PC-9 (cell line): ENCODE results near the gene CROT.

ENCODE experiments used
- CTCF ChIP-seq: fragments of 200-600 bp; sonication (generic); conservative IDR thresholded peaks from 2 replicates; pipeline ENCODE4 v1.6.1; 2017; ENCODE audit warnings: mixed run types, antibody characterized with exemption, mild to moderate bottlenecking, moderate library complexity
- EZH2 ChIP-seq: fragments of 200-600 bp; sonication (generic); IDR thresholded peaks from 2 replicates; pipeline ENCODE4 v1.8.0; 2017; ENCODE audit warnings: antibody characterized with exemption, low read depth

- TF ChIP-seq CTCF (no peak), EZH2 (no peak)
Observed at GRCh38 chr7:87331687-87332252, 13.7 kb upstream of the CROT start.
